ENCODE measurements around the gene ERCC6L. TPM values are rescaled to one million over a fixed set of nuclear protein-coding genes. Genes with fewer than 3 reads are reported as not detected.

Gene ERCC6L
- polyA plus RNA-seq, 2 donors = 1.1 to 1.7 TPM

DNA sequence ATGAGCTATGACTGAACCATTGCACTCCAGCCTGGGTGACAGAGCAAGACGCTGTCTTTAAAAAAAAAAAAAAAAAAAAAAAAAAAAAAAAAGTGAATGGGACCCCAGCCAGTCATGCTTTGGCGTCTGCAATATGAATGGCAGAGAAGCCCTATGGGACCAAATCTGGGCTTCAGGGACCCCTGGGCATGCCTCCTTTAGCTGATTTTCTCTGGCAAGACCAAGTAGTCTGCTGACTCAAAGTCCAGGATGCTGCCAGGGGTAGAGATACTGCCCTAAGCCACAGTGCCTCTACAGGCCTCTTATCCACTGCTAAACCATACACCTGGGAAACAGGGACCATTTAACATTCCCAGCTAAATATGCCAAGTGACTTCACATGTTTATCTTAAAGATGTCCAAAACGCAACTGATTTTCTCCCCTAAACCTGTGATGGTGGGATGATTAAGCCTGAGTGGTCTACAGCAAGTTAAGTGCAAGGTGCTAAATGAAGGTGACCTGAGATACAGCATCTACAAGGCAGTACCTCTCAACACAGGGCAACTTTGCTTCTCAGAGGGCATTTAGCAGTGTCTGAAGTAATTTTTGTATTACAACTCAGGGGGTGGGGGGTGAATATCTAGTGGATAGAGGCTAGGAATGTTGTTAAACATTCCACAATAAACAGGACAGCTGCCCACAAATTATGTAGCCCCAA, 32.4 kb upstream of the ERCC6L start:
- Histone ChIP-seq H3K27ac (ENCODE audit: low read depth in 2 of 2, low read length in 1 of 2) (peak overlapping the region in 1 of 2 donors; percentile 19), H3K9me3 (ENCODE audit: control insufficient read depth in 2 of 2, insufficient read depth in 1 of 2, low read depth in 1 of 2, low read length in 1 of 2) (no peaks in the 10 kb centered on the region), H3K4me3 (ENCODE audit: low read depth in 1 of 2, low read length in 2 of 2) (no peak overlapping the region), H3K36me3 (ENCODE audit: control insufficient read depth in 2 of 2, insufficient read depth in 2 of 2, low read length in 1 of 2) (peaks cover 7 to 24% of the 10 kb centered on the region in 2 donors), H3K4me1 (ENCODE audit: control insufficient read depth in 2 of 2, insufficient read depth in 2 of 2, low read length in 1 of 2) (peaks cover 0 to 3% of the 10 kb centered on the region in 2 donors), H3K27me3 (ENCODE audit: control insufficient read depth in 1 of 2, insufficient read depth in 2 of 2, low read length in 2 of 2) (no peaks in the 10 kb centered on the region)
- WGBS, 2 donors = 41 to 68% methylated on average over 3 of the region's 3 CpGs

DNA sequence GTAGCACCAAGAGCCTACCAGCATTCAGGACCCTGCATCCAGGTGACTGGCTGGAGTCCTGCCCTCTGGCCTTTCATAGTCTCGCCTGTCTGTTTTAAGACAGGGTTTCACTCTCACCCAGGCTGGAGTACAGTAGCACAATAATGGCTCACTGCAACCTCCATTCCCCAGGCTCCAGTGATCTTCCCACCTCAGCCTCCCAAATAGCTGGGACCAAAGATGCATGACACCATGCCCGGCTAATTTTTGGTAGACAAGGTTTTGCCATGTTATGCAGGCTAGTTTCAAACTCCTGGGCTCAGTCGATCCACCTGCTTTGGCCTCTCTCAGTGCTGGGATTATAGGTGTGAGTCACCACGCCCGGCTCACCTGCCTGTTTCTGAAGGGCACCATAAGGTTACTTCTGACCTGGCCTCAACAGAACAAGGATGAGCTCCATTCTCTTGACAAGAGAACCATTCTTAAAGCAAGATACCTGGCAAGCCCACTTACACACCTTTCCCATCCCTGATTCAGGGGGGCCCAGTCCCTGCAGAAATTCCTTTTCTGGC, 31.6 kb upstream of the ERCC6L start:
- Histone ChIP-seq H3K4me3 (ENCODE audit: low read depth in 1 of 2, low read length in 2 of 2) (no peak overlapping the region), H3K36me3 (ENCODE audit: control insufficient read depth in 2 of 2, insufficient read depth in 2 of 2, low read length in 1 of 2) (peaks cover 7 to 24% of the 10 kb centered on the region in 2 donors), H3K9me3 (ENCODE audit: control insufficient read depth in 2 of 2, insufficient read depth in 1 of 2, low read depth in 1 of 2, low read length in 1 of 2) (no peaks in the 10 kb centered on the region), H3K4me1 (ENCODE audit: control insufficient read depth in 2 of 2, insufficient read depth in 2 of 2, low read length in 1 of 2) (peaks cover 0 to 3% of the 10 kb centered on the region in 2 donors), H3K27ac (ENCODE audit: low read depth in 2 of 2, low read length in 1 of 2) (peak overlapping the region in 1 of 2 donors; percentile 34), H3K27me3 (ENCODE audit: control insufficient read depth in 1 of 2, insufficient read depth in 2 of 2, low read length in 2 of 2) (no peaks in the 10 kb centered on the region)
- WGBS, 2 donors = 61 to 68% methylated on average over 5 of the region's 5 CpGs

DNA sequence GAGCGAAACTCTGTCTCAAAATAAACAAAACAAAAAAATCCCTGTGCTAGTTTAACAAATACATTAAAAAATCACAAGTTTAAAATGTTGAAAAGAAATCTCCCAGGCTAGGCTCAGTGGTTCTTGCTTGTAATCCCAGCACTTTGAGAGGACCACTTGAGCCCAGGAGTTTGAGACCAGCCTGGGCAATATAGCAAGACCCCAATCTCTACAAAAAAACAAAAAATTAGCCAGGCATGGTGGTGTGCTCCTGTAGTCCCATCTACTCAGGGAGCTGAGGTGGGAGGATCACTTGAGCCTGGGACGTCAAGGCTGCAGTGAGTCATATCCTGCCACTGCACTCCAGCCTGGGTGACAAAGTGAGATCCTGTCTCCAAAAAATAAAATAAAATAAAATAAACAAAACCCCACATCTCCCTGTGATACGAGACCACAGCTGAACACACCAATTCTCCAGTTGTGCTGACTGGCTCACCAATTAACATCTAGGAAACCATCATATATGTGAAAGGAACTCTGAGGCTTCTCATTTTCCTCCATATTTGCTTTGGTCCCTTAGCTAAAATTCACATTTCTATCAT, 30.9 kb upstream of the ERCC6L start:
- H3K4me3 ChIP-seq (ENCODE audit: low read depth in 1 of 2, low read length in 2 of 2) = no peak overlapping the region
- peaks cover 0 to 3% of the 10 kb centered on the region in 2 donors for H3K4me1 ChIP-seq (ENCODE audit: control insufficient read depth in 2 of 2, insufficient read depth in 2 of 2, low read length in 1 of 2)
- H3K9me3 ChIP-seq (ENCODE audit: control insufficient read depth in 2 of 2, insufficient read depth in 1 of 2, low read depth in 1 of 2, low read length in 1 of 2) = no peaks in the 10 kb centered on the region
- no peaks in the 10 kb centered on the region for H3K27me3 ChIP-seq (ENCODE audit: control insufficient read depth in 1 of 2, insufficient read depth in 2 of 2, low read length in 2 of 2)
- peaks cover 7 to 24% of the 10 kb centered on the region in 2 donors for H3K36me3 ChIP-seq (ENCODE audit: control insufficient read depth in 2 of 2, insufficient read depth in 2 of 2, low read length in 1 of 2)
- H3K27ac ChIP-seq (ENCODE audit: low read depth in 2 of 2, low read length in 1 of 2) = no peak overlapping the region
- WGBS, 2 donors = 42 to 66% methylated on average over 3 of the region's 3 CpGs

DNA sequence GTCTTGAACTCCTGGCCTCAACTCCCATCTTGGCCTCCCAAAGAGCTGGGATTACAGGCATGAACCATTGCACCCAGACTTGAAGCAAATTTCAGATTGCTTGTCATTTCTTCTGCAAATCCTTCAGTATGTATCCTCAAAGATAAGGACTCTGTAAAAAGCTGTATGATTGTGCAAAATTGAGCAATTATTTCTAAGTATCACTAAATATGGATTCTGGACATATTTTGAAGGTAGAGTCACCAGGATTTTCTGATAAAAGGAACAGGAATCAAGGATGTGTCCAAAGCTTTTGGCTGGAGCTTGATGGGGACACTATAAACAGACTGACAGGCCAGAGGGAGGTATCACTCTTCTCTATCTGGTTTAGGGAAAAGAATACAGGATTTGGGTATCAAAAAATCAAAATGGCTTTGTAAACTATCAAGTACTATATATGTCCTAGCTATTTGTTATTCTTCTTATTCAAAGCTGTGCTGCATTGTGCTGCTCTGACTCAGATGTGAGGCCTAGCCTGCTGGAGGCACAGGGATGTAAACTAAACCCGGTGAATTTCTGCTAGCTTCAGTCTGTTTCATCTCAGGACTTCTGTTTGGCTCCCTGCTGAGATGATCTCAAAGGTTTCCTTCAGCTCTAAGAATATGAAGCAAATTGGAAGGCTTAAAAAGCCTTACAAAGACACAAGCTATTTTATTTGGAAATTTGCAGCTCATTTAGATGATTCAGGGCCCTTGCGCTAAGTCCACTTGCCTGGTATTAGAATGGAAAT, 30.0 kb upstream of the ERCC6L start:
- Histone ChIP-seq H3K9me3 (ENCODE audit: control insufficient read depth in 2 of 2, insufficient read depth in 1 of 2, low read depth in 1 of 2, low read length in 1 of 2) (no peaks in the 10 kb centered on the region), H3K27ac (ENCODE audit: low read depth in 2 of 2, low read length in 1 of 2) (no peak overlapping the region), H3K27me3 (ENCODE audit: control insufficient read depth in 1 of 2, insufficient read depth in 2 of 2, low read length in 2 of 2) (no peaks in the 10 kb centered on the region), H3K36me3 (ENCODE audit: control insufficient read depth in 2 of 2, insufficient read depth in 2 of 2, low read length in 1 of 2) (peaks cover 3 to 17% of the 10 kb centered on the region in 2 donors), H3K4me1 (ENCODE audit: control insufficient read depth in 2 of 2, insufficient read depth in 2 of 2, low read length in 1 of 2) (peaks cover 0 to 3% of the 10 kb centered on the region in 2 donors), H3K4me3 (ENCODE audit: low read depth in 1 of 2, low read length in 2 of 2) (no peak overlapping the region)
- 81 to 89% methylated on average over 2 of the region's 2 CpGs for WGBS, 2 donors

DNA sequence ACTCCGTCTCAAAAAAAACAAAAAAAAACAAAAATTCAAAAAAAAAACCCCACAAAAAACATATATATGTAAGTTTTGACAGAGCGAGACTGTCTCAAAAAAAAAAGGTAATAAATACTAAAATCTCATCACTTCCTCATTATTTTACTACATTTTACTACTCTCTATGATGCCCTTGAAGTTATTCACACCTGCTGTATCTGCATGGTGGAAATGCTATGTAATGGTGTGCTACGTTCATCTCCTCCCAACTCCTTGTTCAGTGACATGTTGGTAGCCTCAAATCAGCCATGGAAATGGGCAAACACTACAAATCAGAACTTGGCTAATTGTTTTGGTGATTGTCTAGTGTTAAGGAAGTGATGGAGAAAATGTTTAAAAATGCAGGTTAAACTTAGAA, 26.4 kb upstream of the ERCC6L start:
- no peak overlapping the region for H3K27ac ChIP-seq (ENCODE audit: low read depth in 2 of 2, low read length in 1 of 2)
- no peaks in the 10 kb centered on the region for H3K9me3 ChIP-seq (ENCODE audit: control insufficient read depth in 2 of 2, insufficient read depth in 1 of 2, low read depth in 1 of 2, low read length in 1 of 2)
- H3K27me3 ChIP-seq (ENCODE audit: control insufficient read depth in 1 of 2, insufficient read depth in 2 of 2, low read length in 2 of 2) = no peaks in the 10 kb centered on the region
- H3K4me3 ChIP-seq (ENCODE audit: low read depth in 1 of 2, low read length in 2 of 2) = no peak overlapping the region
- no peaks in the 10 kb centered on the region for H3K4me1 ChIP-seq (ENCODE audit: control insufficient read depth in 2 of 2, insufficient read depth in 2 of 2, low read length in 1 of 2)
- H3K36me3 ChIP-seq (ENCODE audit: control insufficient read depth in 2 of 2, insufficient read depth in 2 of 2, low read length in 1 of 2) = peaks cover 0 to 6% of the 10 kb centered on the region in 2 donors
- 97% methylated on average over 3 of the region's 3 CpGs for WGBS, 2 donors

DNA sequence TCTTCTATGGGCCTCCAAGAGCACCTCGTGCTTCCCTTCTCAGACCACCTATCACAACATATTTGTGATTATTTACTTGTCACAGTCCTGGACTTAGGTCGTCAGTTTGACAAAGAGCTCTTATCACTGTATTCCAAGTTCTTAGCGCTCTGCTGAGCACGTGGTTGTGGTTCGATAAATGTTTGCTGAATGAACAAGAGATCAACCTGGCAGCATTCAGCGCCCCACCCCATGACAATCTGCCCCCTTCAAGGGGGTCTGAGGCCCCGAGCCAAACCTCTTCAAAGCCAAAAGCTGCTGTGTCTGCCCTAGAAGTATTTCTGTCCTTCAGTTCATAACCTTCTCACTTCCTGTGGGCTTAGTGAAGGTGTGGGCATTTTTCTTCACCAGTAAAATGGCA, 23.2 kb upstream of the ERCC6L start:
- Histone ChIP-seq H3K4me3 (ENCODE audit: low read depth in 1 of 2, low read length in 2 of 2) (no peak overlapping the region), H3K36me3 (ENCODE audit: control insufficient read depth in 2 of 2, insufficient read depth in 2 of 2, low read length in 1 of 2) (no peaks in the 10 kb centered on the region), H3K4me1 (ENCODE audit: control insufficient read depth in 2 of 2, insufficient read depth in 2 of 2, low read length in 1 of 2) (no peaks in the 10 kb centered on the region), H3K27ac (ENCODE audit: low read depth in 2 of 2, low read length in 1 of 2) (no peak overlapping the region), H3K27me3 (ENCODE audit: control insufficient read depth in 1 of 2, insufficient read depth in 2 of 2, low read length in 2 of 2) (no peaks in the 10 kb centered on the region), H3K9me3 (ENCODE audit: control insufficient read depth in 2 of 2, insufficient read depth in 1 of 2, low read depth in 1 of 2, low read length in 1 of 2) (no peaks in the 10 kb centered on the region)
- 56 to 65% methylated on average over 7 of the region's 7 CpGs for WGBS, 2 donors

DNA sequence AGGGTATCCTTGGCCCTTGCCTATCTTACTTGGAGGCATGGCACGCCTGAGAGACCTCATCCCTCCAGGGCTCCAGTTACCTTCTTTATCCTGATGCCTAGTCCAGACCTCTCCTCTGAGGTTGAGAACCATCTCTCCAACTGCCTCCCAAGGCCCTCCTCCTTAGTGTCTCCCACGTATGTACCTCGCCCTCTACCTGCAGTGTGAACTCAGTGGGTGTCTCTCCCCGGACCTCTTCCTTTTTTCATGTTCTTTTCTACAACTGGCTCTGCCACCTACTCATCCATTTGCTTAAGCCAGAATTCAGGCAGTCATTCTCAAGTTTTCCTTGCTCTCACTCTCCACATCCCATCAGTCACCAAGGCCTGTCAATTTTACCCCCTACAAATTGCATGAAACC, 21.6 kb upstream of the ERCC6L start:
- Histone ChIP-seq H3K4me3 (ENCODE audit: low read depth in 1 of 2, low read length in 2 of 2) (no peak overlapping the region), H3K27me3 (ENCODE audit: control insufficient read depth in 1 of 2, insufficient read depth in 2 of 2, low read length in 2 of 2) (no peaks in the 10 kb centered on the region), H3K9me3 (ENCODE audit: control insufficient read depth in 2 of 2, insufficient read depth in 1 of 2, low read depth in 1 of 2, low read length in 1 of 2) (no peaks in the 10 kb centered on the region), H3K27ac (ENCODE audit: low read depth in 2 of 2, low read length in 1 of 2) (no peak overlapping the region), H3K4me1 (ENCODE audit: control insufficient read depth in 2 of 2, insufficient read depth in 2 of 2, low read length in 1 of 2) (no peaks in the 10 kb centered on the region), H3K36me3 (ENCODE audit: control insufficient read depth in 2 of 2, insufficient read depth in 2 of 2, low read length in 1 of 2) (no peaks in the 10 kb centered on the region)
- 89 to 92% methylated on average over 4 of the region's 4 CpGs for WGBS, 2 donors

DNA sequence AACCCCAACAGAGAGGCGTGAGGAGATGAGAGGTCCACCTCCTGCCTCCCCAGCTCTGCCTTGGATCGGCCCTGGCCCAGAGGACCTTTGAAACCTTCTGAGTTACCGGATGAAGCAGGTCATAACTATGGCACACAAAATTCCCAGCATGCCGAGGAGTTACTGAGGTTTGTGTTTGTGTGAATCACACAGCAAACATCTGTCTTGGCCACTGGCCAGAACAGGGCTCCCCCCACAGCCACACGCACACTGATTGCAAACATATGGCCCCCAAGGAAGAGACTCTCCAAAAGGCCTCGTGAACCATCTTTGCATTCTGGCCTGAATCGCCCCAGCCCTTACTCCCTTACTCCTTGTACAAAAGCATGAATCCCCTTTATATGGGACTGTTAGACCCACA, 19.3 kb upstream of the ERCC6L start:
- Histone ChIP-seq H3K36me3 (ENCODE audit: control insufficient read depth in 2 of 2, insufficient read depth in 2 of 2, low read length in 1 of 2) (no peaks in the 10 kb centered on the region), H3K27ac (ENCODE audit: low read depth in 2 of 2, low read length in 1 of 2) (no peak overlapping the region), H3K4me1 (ENCODE audit: control insufficient read depth in 2 of 2, insufficient read depth in 2 of 2, low read length in 1 of 2) (no peaks in the 10 kb centered on the region), H3K9me3 (ENCODE audit: control insufficient read depth in 2 of 2, insufficient read depth in 1 of 2, low read depth in 1 of 2, low read length in 1 of 2) (no peaks in the 10 kb centered on the region), H3K4me3 (ENCODE audit: low read depth in 1 of 2, low read length in 2 of 2) (no peak overlapping the region), H3K27me3 (ENCODE audit: control insufficient read depth in 1 of 2, insufficient read depth in 2 of 2, low read length in 2 of 2) (no peaks in the 10 kb centered on the region)
- WGBS, 2 donors = 61 to 70% methylated on average over 7 of the region's 7 CpGs

DNA sequence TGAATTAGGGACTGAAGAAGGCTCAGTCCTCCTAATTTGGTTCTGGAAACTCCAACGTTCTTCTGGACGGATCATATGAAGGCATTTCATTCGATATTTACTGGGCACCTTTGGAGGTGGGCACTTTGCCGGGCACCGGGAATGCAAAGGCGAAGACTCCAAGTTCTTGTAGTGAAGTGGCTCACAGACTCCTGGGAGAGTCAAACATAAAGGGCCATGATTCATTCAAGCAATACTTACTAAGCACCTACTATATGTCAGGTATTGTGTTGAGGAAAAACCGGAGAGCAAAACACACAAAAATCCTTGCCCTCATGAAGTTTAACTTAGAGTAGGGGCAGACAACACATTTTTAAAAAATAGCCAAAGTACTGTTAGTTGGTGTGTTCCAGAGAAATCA, 17.0 kb upstream of the ERCC6L start:
- Histone ChIP-seq H3K27ac (ENCODE audit: low read depth in 2 of 2, low read length in 1 of 2) (no peak overlapping the region), H3K36me3 (ENCODE audit: control insufficient read depth in 2 of 2, insufficient read depth in 2 of 2, low read length in 1 of 2) (no peaks in the 10 kb centered on the region), H3K27me3 (ENCODE audit: control insufficient read depth in 1 of 2, insufficient read depth in 2 of 2, low read length in 2 of 2) (no peaks in the 10 kb centered on the region), H3K4me1 (ENCODE audit: control insufficient read depth in 2 of 2, insufficient read depth in 2 of 2, low read length in 1 of 2) (no peaks in the 10 kb centered on the region), H3K4me3 (ENCODE audit: low read depth in 1 of 2, low read length in 2 of 2) (no peak overlapping the region), H3K9me3 (ENCODE audit: control insufficient read depth in 2 of 2, insufficient read depth in 1 of 2, low read depth in 1 of 2, low read length in 1 of 2) (no peaks in the 10 kb centered on the region)
- 64 to 84% methylated on average over 7 of the region's 7 CpGs for WGBS, 2 donors
